Stomach (tissue), 4 donors: ENCODE results near the gene DIS3L2.

Source experiments
- CTCF ChIP-seq, 7 experiments: fragments of 450-650 bp in 4 of 7; fragments of 200-600 bp in 3 of 7; sonication (generic) in 3 of 7; IDR thresholded peaks; one replicate each; pipeline ENCODE4 v1.5.1; 2016 to 2019; ENCODE audit warnings: antibody characterized with exemption in 7 of 7, control low read depth in 2 of 7, mild to moderate bottlenecking in 1 of 7
- POLR2A ChIP-seq, 4 donors: fragments of 450-650 bp; IDR thresholded peaks; one replicate each; pipeline ENCODE4 v1.6.1; 2016; ENCODE audit warnings: antibody characterized with exemption in 4 of 4, control low read depth in 2 of 4, mild to moderate bottlenecking in 1 of 4, moderate library complexity in 1 of 4
- POLR2AphosphoS5 ChIP-seq, 3 donors: sonication (generic); formaldehyde crosslinking; IDR thresholded peaks; one replicate each; pipeline ENCODE4 v1.6.1; 2016; ENCODE audit warnings: antibody characterized with exemption in 3 of 3

- TF ChIP-seq CTCF (IDR thresholded peaks at IDR 0.05) (no peak), POLR2AphosphoS5 (IDR thresholded peaks at IDR 0.05) (no peak), POLR2A (IDR thresholded peaks at IDR 0.05) (no peak)
Measured at GRCh38 chr2:232282508-232283055, 321.1 kb downstream of the DIS3L2 start.
